Smooth muscle cell (in vitro differentiated cells): ENCODE data around the gene ZBTB1. TPM values are rescaled to one million over a fixed set of nuclear protein-coding genes. Genes with fewer than 3 reads are reported as not detected.

ENCODE experiments used
- DNase-seq: peaks from one replicate; lab custom pipeline; 2025; ENCODE audit not compliant: unreplicated experiment; lab: John Stamatoyannopoulos, UW
- H2AFZ ChIP-seq: fragments of 200-600 bp; sonication (generic); 2 replicates; pipeline ENCODE4 v1.6.0; 2016; ENCODE audit warnings: antibody characterized with exemption, low read depth, mild to moderate bottlenecking
- H3F3A ChIP-seq: fragments of 200-600 bp; sonication (generic); 2 replicates; pipeline ENCODE4 v1.6.0; 2017; ENCODE audit warnings: antibody characterized with exemption, low read depth
- H3K27ac ChIP-seq: fragments of 200-600 bp; sonication (generic); 2 replicates; pipeline ENCODE4 v1.5.1; 2016; ENCODE audit warnings: low read depth, mild to moderate bottlenecking
- H3K27me3 ChIP-seq: fragments of 200-600 bp; sonication (generic); 2 replicates; pipeline ENCODE4 v1.6.1; 2016; ENCODE audit warnings: low read depth, mild to moderate bottlenecking
- H3K36me3 ChIP-seq: fragments of 200-600 bp; sonication (generic); 2 replicates; pipeline ENCODE4 v1.5.1; 2016; ENCODE audit warnings: low read depth
- H3K4me1 ChIP-seq: fragments of 200-600 bp; sonication (generic); 2 replicates; pipeline ENCODE4 v1.5.1; 2016; ENCODE audit warnings: low read depth
- H3K4me2 ChIP-seq: fragments of 200-600 bp; sonication (generic); 2 replicates; pipeline ENCODE4 v1.6.0; 2016; ENCODE audit warnings: mild to moderate bottlenecking
- H3K4me3 ChIP-seq: fragments of 200-600 bp; sonication (generic); 2 replicates; pipeline ENCODE4 v1.5.1; 2016; ENCODE audit warnings: mild to moderate bottlenecking
- H3K79me2 ChIP-seq: fragments of 200-600 bp; sonication (generic); 2 replicates; pipeline ENCODE4 v1.6.0; 2016; ENCODE audit warnings: low read depth, mild to moderate bottlenecking
- H3K9ac ChIP-seq: fragments of 200-600 bp; sonication (generic); 2 replicates; pipeline ENCODE4 v1.6.0; 2016; ENCODE audit warnings: low read depth
- H3K9me3 ChIP-seq: fragments of 200-600 bp; sonication (generic); replicated peaks from 2 replicates; pipeline ENCODE4 v1.5.1; 2016; ENCODE audit warnings: low read depth
- H4K20me1 ChIP-seq: fragments of 200-600 bp; sonication (generic); 2 replicates; pipeline ENCODE4 v1.6.0; 2016; ENCODE audit warnings: low read depth
- CTCF ChIP-seq: fragments of 200-600 bp; sonication (generic); IDR thresholded peaks from 2 replicates; pipeline ENCODE4 v1.5.1; 2017; ENCODE audit warnings: borderline replicate concordance, mild to moderate bottlenecking, antibody characterized with exemption; ENCODE audit not compliant: insufficient read depth, poor library complexity, severe bottlenecking
- WGBS: methylation state at CpG from one replicate; pipeline ENCODE4 v1.1.7; 2016; ENCODE audit warnings: low lambda C conversion rate; 5-methylcytosine and 5-hydroxymethylcytosine counted together
- polyA plus RNA-seq: library from polyadenylated mRNA; unstranded; fragments of >200 nt; fragmentation: Nextera tagmentation; extraction: Ambion mirVana; gene quantifications from 2 replicates; pipeline ENCODE4 v1.2.1, GENCODE V29; 2016
- total RNA-seq: library from RNA; depleted of rRNA; stranded (reverse); fragments of >200 nt; gene quantifications from 2 replicates; pipeline ENCODE4 v1.2.3, GENCODE V29; 2014

ZBTB1 gene
- total and polyA plus RNA-seq, 2 experiments from 2014 or later, result 41.3 to 82.9 TPM

- Histone ChIP-seq H3F3A (peaks cover 18% of the 10 kb centered on the region), H3K36me3 (no peaks in the 10 kb centered on the region), H3K27ac (no peak overlapping the region), H3K4me2 (no peak overlapping the region), H3K4me1 (peaks cover 11% of the 10 kb centered on the region), H3K9me3 (no peaks in the 10 kb centered on the region), H4K20me1 (peaks cover 7% of the 10 kb centered on the region), H3K79me2 (no peaks in the 10 kb centered on the region), H3K9ac (no peak overlapping the region), H3K27me3 (no peaks in the 10 kb centered on the region), H2AFZ (no peak overlapping the region), H3K4me3 (no peak overlapping the region)
- DNase-seq, result no peak
- TF ChIP-seq CTCF, result no peak
- WGBS, result 98% methylated on average over 2 of the region's 2 CpGs
Observed at GRCh38 chr14:64463195-64463594, 41.4 kb upstream of the ZBTB1 start.

GRCh38 chr14:64463873-64464272 lies 40.7 kb upstream of the ZBTB1 start:
- no peak for TF ChIP-seq CTCF
- H3F3A ChIP-seq, result peaks cover 21% of the 10 kb centered on the region
- no peaks in the 10 kb centered on the region for H3K36me3 ChIP-seq
- no peak overlapping the region for H3K4me2 ChIP-seq
- H3K27ac ChIP-seq, result no peak overlapping the region
- no peak overlapping the region for H3K4me3 ChIP-seq
- H4K20me1 ChIP-seq, result peaks cover 7% of the 10 kb centered on the region
- H3K79me2 ChIP-seq, result peaks cover 4% of the 10 kb centered on the region
- no peaks in the 10 kb centered on the region for H3K9me3 ChIP-seq
- H3K9ac ChIP-seq, result no peak overlapping the region
- no peak for DNase-seq
- 94% methylated on average over 6 of the region's 6 CpGs for WGBS
- no peaks in the 10 kb centered on the region for H3K27me3 ChIP-seq
- H3K4me1 ChIP-seq, result peaks cover 11% of the 10 kb centered on the region
- H2AFZ ChIP-seq, result no peak overlapping the region

GRCh38 chr14:64464651-64465050 lies 39.9 kb upstream of the ZBTB1 start:
- Histone ChIP-seq H3K9ac (no peak overlapping the region), H3K27ac (no peak overlapping the region), H2AFZ (peak overlapping the region; percentile 60), H3F3A (peaks cover 21% of the 10 kb centered on the region), H3K79me2 (peaks cover 4% of the 10 kb centered on the region), H3K36me3 (no peaks in the 10 kb centered on the region), H4K20me1 (peaks cover 7% of the 10 kb centered on the region), H3K4me2 (peak overlapping the region; percentile 98), H3K4me1 (peaks cover 11% of the 10 kb centered on the region), H3K27me3 (no peaks in the 10 kb centered on the region), H3K4me3 (peak overlapping the region; percentile 77), H3K9me3 (no peaks in the 10 kb centered on the region)
- no peak for DNase-seq
- WGBS, result 24% methylated on average over 6 of the region's 6 CpGs
- no peak for TF ChIP-seq CTCF

- Histone ChIP-seq H3F3A (peaks cover 21% of the 10 kb centered on the region), H2AFZ (peak within 1 kb of the TSS; percentile 60), H3K4me3 (peak within 1 kb of the TSS; percentile 77), H4K20me1 (peaks cover 7% of the 10 kb centered on the region), H3K27me3 (no peaks in the 10 kb centered on the region), H3K36me3 (no peaks in the 10 kb centered on the region), H3K4me2 (peak within 1 kb of the TSS; percentile 98), H3K79me2 (peaks cover 4% of the 10 kb centered on the region), H3K27ac (peak within 1 kb of the TSS; percentile 25), H3K9me3 (no peaks in the 10 kb centered on the region), H3K4me1 (peaks cover 11% of the 10 kb centered on the region), H3K9ac (peak within 1 kb of the TSS; percentile 5)
- under 1% methylated on average over 29 of the region's 74 CpGs for WGBS
- TF ChIP-seq CTCF, result no peak
- no peak for DNase-seq
Observed at GRCh38 chr14:64465191-64465822, 39.3 kb upstream of the ZBTB1 start, which contains the start of gene AKAP5. Gene AKAP5, plus strand, starts transcription at chr14:64465499. Its CDS starts 2,896 bp downstream, at chr14:64468395.
